Vagina (tissue), 2 donors: ENCODE results near the gene GCDH. TPM values are rescaled to one million over a fixed set of nuclear protein-coding genes. Genes with fewer than 3 reads are reported as not detected.

Experiments
- DNase-seq, 2 donors: peaks; one replicate each; pipeline ENCODE4 v3.0.0-alpha.2; 2017; ENCODE audit errors: extremely low spot score in 2 of 2
- H3K27ac ChIP-seq: fragments of 200-600 bp; sonication (generic); one replicate; pipeline ENCODE4 v1.5.1; 2019
- H3K27me3 ChIP-seq: fragments of 200-600 bp; sonication (generic); one replicate; pipeline ENCODE4 v1.5.1; 2019
- H3K36me3 ChIP-seq, 2 donors: fragments of 200-600 bp; sonication (generic); one replicate each; pipeline ENCODE4 v1.5.1; 2017 to 2019
- H3K4me1 ChIP-seq: fragments of 200-600 bp; sonication (generic); one replicate; pipeline ENCODE4 v1.5.1; 2019
- H3K4me3 ChIP-seq, 2 donors: fragments of 200-600 bp; sonication (generic); 1 replicate in 1 of 2; 2 replicates in 1 of 2; pipeline ENCODE4 v1.5.1; 2016 to 2019
- H3K9me3 ChIP-seq: fragments of 200-600 bp; sonication (generic); one replicate; pipeline ENCODE4 v1.5.1; 2019
- POLR2A ChIP-seq, 2 donors: fragments of 450-650 bp; IDR thresholded peaks; one replicate each; pipeline ENCODE4 v1.6.1; 2017; ENCODE audit warnings: antibody characterized with exemption in 2 of 2, mild to moderate bottlenecking in 2 of 2, moderate library complexity in 2 of 2
- POLR2AphosphoS5 ChIP-seq, 2 donors: sonication (generic); formaldehyde crosslinking; IDR thresholded peaks; one replicate each; pipeline ENCODE4 v1.9.0; 2017; ENCODE audit warnings: antibody characterized with exemption in 2 of 2, mild to moderate bottlenecking in 2 of 2, low read depth in 1 of 2; ENCODE audit not compliant: insufficient read depth in 1 of 2
- intact Hi-C: fragments of 100-400 bp; cut with DNase I; formaldehyde crosslinking; loops from one replicate; pipeline ENCODE4 v1.15.1; 2023
- total RNA-seq: library from RNA; depleted of rRNA; stranded (reverse); fragments of >200 nt; gene quantifications from one replicate; pipeline ENCODE4 v1.2.3, GENCODE V29; 2016
- TF ChIP-seq, protein P1 (sequence below), 3 experiments: fragments of 450-650 bp in 2 of 3; fragments of 200-600 bp in 1 of 3; sonication (generic) in 1 of 3; IDR thresholded peaks; one replicate each; pipeline ENCODE4 v1.5.1; 2017 to 2019; ENCODE audit warnings: antibody characterized with exemption in 3 of 3, mild to moderate bottlenecking in 2 of 3, moderate library complexity in 2 of 3

The GCDH gene
- total RNA-seq, 1 donor from 2014 or later, result 23.6 TPM

DNA sequence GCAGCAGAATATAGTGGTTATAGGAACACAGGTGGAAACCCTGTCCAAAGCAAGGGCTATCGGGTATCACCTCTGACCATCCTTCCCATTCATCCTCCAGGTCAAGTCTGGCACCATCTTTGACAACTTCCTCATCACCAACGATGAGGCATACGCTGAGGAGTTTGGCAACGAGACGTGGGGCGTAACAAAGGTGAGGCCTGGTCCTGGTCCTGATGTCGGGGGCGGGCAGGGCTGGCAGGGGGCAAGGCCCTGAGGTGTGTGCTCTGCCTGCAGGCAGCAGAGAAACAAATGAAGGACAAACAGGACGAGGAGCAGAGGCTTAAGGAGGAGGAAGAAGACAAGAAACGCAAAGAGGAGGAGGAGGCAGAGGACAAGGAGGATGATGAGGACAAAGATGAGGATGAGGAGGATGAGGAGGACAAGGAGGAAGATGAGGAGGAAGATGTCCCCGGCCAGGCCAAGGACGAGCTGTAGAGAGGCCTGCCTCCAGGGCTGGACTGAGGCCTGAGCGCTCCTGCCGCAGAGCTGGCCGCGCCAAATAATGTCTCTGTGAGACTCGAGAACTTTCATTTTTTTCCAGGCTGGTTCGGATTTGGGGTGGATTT lies 52.6 kb downstream of the GCDH start:
- Histone ChIP-seq H3K36me3 (peaks cover 0 to 65% of the 10 kb centered on the region in 2 donors), H3K4me1 (peaks cover 83% of the 10 kb centered on the region), H3K27me3 (no peaks in the 10 kb centered on the region), H3K4me3 (no peak overlapping the region), H3K9me3 (no peaks in the 10 kb centered on the region), H3K27ac (no peak overlapping the region)
- DNase-seq, result no peak
- intact Hi-C loops, result no loop called here
- TF ChIP-seq POLR2AphosphoS5 (IDR thresholded peaks at IDR 0.05; ENCODE audit: insufficient read depth in 1 of 2, low read depth in 1 of 2) (no peak), POLR2A (IDR thresholded peaks at IDR 0.05) (no peak)
- TF ChIP-seq, protein P1, sequence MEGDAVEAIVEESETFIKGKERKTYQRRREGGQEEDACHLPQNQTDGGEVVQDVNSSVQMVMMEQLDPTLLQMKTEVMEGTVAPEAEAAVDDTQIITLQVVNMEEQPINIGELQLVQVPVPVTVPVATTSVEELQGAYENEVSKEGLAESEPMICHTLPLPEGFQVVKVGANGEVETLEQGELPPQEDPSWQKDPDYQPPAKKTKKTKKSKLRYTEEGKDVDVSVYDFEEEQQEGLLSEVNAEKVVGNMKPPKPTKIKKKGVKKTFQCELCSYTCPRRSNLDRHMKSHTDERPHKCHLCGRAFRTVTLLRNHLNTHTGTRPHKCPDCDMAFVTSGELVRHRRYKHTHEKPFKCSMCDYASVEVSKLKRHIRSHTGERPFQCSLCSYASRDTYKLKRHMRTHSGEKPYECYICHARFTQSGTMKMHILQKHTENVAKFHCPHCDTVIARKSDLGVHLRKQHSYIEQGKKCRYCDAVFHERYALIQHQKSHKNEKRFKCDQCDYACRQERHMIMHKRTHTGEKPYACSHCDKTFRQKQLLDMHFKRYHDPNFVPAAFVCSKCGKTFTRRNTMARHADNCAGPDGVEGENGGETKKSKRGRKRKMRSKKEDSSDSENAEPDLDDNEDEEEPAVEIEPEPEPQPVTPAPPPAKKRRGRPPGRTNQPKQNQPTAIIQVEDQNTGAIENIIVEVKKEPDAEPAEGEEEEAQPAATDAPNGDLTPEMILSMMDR (IDR thresholded peaks at IDR 0.05), result no peak

DNA sequence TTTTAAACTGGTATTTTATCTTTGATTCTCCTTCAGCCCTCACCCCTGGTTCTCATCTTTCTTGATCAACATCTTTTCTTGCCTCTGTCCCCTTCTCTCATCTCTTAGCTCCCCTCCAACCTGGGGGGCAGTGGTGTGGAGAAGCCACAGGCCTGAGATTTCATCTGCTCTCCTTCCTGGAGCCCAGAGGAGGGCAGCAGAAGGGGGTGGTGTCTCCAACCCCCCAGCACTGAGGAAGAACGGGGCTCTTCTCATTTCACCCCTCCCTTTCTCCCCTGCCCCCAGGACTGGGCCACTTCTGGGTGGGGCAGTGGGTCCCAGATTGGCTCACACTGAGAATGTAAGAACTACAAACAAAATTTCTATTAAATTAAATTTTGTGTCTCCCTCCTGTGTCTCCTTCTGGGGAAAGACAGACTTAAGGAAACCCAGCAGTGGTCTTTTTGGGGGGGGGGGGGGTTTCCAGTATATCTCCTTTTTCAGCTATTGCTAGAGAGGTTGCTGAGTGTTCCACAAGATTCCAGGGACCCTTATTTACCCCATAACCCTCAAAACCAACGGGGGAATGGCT lies 53.2 kb downstream of the GCDH start:
- no peak for DNase-seq
- H3K27ac ChIP-seq, result peak overlapping the region; percentile 11
- peaks cover 82% of the 10 kb centered on the region for H3K4me1 ChIP-seq
- peaks cover 0 to 72% of the 10 kb centered on the region in 2 donors for H3K36me3 ChIP-seq
- intact Hi-C loops, result no loop called here
- TF ChIP-seq, protein P1 (IDR thresholded peaks at IDR 0.05), result no peak
- TF ChIP-seq POLR2A (IDR thresholded peaks at IDR 0.05), result no peak
- no peak for TF ChIP-seq POLR2AphosphoS5 (IDR thresholded peaks at IDR 0.05; ENCODE audit: insufficient read depth in 1 of 2, low read depth in 1 of 2)
- no peak overlapping the region for H3K4me3 ChIP-seq
- no peaks in the 10 kb centered on the region for H3K27me3 ChIP-seq
- H3K9me3 ChIP-seq, result no peaks in the 10 kb centered on the region

DNA sequence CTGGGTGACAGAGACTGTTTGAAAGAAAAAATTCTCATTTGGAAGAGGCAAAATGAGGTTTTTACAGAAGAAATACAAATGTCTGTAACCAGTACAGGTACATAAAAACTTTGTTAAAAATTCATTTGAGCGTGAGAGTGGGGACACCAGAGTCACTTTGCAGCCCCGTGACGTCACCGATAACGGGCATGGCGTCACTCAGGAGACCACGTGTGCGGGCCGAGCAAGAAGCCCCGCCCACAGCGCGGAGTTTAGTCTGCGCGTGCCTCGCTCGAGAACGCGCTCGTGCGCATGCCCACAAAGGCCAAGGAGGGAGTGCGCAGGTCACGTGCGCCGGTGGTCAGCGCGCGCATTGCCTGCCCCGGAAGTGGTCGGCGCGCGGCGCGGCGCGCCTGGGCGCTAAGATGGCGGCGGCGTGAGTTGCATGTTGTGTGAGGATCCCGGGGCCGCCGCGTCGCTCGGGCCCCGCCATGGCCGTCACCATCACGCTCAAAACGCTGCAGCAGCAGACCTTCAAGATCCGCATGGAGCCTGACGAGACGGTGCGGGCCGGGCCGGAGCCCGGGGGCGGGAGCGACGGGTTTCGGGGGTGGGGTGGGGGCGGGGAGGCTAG lies 54.6 kb downstream of the GCDH start, which contains the start of gene RAD23A:
Gene RAD23A (plus strand): TSS at position 384 of the 613 bp plus-strand sequence. CDS start 87 bp downstream, at position 471.
- Histone ChIP-seq H3K36me3 (peaks cover 0 to 74% of the 10 kb centered on the region in 2 donors), H3K9me3 (no peaks in the 10 kb centered on the region), H3K27ac (peak within 1 kb of the TSS; percentile 94), H3K27me3 (no peaks in the 10 kb centered on the region), H3K4me1 (peaks cover 68% of the 10 kb centered on the region), H3K4me3 (peak within 1 kb of the TSS; percentile 70 to 97)
- TF ChIP-seq POLR2AphosphoS5 (IDR thresholded peaks at IDR 0.05; ENCODE audit: insufficient read depth in 1 of 2, low read depth in 1 of 2) (peak; percentile 89 to 97), POLR2A (IDR thresholded peaks at IDR 0.05) (peak in 1 of 2 donors; percentile 80)
- TF ChIP-seq, protein P1 (IDR thresholded peaks at IDR 0.05), result no peak
- intact Hi-C loops, result no loop called here
- peak in 1 of 2 donors; percentile 96 for DNase-seq

DNA sequence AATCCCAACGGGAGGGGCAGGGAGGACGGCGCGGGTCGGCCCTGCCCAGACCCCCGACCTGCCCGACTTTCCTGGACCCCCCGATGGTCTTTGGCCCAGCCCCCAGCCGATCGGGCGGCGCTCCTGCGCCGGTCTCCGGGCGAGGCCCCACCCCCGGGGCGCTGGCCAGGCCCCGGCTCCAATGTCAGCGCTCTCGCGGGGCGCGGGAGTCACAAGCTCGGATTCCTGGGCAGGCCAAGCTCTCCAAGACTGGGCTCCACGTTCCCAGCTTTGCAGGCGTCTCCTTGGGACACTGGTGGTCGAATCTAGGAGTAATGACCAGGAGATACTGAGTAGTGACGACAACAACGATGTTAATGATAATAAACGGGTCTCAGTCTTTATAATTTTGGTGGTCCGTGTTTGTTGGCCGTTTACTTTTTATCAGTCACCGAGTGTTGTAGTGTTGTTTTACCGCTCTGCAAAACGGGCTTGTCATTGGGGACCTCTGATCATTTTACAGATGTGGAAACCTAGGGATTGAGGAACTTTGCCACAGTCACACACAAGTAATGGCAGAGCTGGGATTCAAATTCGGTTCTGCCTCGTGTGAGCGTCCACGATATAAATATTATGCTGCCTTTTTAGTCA lies 55.2 kb downstream of the GCDH start:
- peaks cover 62% of the 10 kb centered on the region for H3K4me1 ChIP-seq
- peaks cover 0 to 74% of the 10 kb centered on the region in 2 donors for H3K36me3 ChIP-seq
- H3K27ac ChIP-seq, result peak overlapping the region; percentile 94
- H3K9me3 ChIP-seq, result no peaks in the 10 kb centered on the region
- DNase-seq, result no peak
- intact Hi-C loops, result no loop called here
- TF ChIP-seq POLR2AphosphoS5 (IDR thresholded peaks at IDR 0.05; ENCODE audit: insufficient read depth in 1 of 2, low read depth in 1 of 2) (no peak), POLR2A (IDR thresholded peaks at IDR 0.05) (no peak)
- TF ChIP-seq, protein P1 (IDR thresholded peaks at IDR 0.05), result no peak
- no peaks in the 10 kb centered on the region for H3K27me3 ChIP-seq
- H3K4me3 ChIP-seq, result peak overlapping the region; percentile 70 to 97
